GM21576 (cell line): ENCODE data around the gene FOLH1.
"Not testable (repeated sequence)": the region's sequence is repeated elsewhere in the genome, so short reads cannot be mapped to it uniquely, and the experiment has no call there.

Experiments
- ATAC-seq: cut with Tn5 transposase; IDR thresholded peaks from one replicate; pipeline ENCODE4 v1.9.1; 2021; ENCODE audit warnings: mild to moderate bottlenecking, moderate library complexity; ENCODE audit not compliant: unreplicated experiment

The FOLH1 gene

DNA sequence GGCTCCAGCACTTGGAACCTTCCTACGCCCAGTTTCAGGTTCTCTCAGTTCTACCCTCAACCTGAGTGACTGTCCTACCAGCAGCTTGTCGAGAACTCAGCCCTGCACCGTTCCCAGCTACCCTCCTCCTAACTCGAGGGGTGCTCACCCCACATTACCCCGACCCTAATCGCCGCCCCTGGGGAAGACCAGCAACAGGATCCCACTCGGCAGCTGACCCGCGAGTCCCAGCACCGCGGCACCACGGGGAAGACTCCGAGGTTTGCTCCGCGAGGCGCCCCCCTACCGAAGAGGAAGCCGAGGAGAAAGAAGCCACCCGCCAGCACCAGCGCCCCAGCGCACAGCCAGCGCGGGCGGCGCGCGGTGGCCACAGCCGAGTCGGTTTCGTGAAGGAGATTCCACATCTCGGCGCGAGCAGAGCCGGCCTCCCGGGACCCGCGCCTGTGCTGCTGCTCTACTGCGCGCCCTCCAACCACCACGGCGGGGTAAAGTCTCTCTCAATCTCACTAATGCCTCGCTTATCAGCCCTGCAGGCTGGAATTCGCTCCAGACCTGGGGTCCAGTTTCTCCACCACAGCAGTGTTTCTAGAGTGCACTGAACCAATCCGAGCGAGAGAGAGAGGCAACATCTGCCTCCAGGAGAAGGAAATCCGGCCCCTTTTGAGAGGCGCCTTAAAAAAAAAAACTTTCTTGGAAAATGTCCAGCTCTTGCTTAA is at the start of gene FOLH1:
TSS of gene FOLH1 (minus strand) at position 597 of the 716 bp plus-strand sequence. CDS start at position 404, 193 bp downstream.
- ATAC-seq, result no peak

GRCh38 chr11:49255148-49255547 is 46.7 kb upstream of the FOLH1 start:
- not testable (repeated sequence) for ATAC-seq

- not testable (repeated sequence) for ATAC-seq
These were observed 42.8 kb upstream of the FOLH1 start for GRCh38 chr11:49251212-49251611.

DNA sequence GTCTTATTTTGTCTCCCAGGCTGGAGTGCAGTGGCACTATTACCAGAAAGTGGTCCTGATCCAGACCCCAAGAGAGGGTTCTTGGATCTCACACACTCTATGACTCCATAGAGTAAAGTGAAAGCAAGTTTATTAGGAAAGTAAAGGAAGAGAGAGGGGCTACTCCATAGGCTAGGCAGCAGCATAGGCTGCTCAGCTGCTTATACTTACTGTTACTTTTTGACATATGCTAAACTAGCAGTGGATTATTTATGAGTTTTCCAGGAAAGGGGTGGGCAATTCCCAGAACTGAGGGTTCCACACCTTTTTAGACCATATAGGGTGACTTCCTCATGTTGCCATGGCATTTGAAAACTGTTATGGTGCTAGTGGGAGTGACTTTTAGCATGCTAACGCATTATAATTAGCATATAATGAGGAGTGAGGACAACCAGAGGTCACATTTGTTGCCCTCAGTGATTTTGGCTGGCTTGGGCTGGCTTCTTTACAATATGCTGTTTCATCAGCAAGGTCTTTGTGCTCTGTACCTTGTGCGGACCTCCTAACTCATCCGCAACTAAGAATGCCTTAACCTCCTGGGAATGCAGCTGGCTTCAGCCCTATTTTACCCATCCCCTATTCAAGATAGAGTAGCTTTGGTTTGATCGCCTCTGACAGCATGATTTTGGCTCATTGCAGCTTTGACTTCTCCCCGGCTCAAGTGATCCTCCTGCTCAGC is 42.2 kb upstream of the FOLH1 start:
- not testable (repeated sequence) for ATAC-seq

GRCh38 chr11:49249363-49249762 is 41.0 kb upstream of the FOLH1 start:
- ATAC-seq, result not testable (repeated sequence)

- ATAC-seq, result not testable (repeated sequence)
These were observed 25.3 kb upstream of the FOLH1 start for GRCh38 chr11:49233685-49234084.

- ATAC-seq, result not testable (repeated sequence)
These were observed 24.6 kb upstream of the FOLH1 start for GRCh38 chr11:49233019-49233418.

DNA sequence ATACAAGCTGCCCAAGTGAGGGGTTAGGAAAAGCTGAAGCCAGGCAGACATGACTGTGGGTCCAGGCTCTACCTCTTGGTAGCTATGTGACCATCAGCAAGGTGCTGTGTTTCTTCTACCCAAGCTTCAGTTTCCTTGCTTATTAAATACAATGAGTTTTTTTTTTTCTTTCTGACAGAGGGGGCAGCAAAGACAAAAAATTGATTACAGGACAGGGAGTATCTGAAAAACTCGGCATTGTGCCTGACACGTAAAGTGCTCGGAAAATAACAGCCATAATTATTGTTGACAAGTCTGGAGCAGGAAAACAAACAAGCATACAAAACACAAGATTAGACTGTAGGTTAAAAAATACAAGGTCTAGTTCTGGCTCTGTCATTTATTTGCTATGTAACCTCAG is 23.3 kb upstream of the FOLH1 start:
- ATAC-seq, result not testable (repeated sequence)

GRCh38 chr11:49230534-49230933 is 22.1 kb upstream of the FOLH1 start:
- ATAC-seq, result not testable (repeated sequence)

DNA sequence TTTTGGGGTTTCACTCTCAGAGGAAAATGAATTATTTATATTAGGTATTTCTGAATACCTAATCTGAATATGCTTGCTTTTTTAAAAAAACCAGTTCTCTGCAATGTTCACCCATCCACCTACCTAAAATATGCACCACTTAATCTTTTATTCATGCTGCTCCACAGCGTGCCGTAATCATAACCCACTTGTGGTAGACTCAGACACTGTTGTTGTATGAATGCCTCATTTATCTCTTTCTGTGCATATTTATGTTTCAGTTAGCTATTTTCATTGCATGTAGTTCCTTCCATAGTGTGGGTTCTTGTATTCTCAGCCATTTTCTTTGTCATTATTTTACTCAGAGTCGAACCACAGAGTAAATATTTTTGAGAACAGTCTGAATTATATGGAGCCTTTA is 21.6 kb upstream of the FOLH1 start:
- not testable (repeated sequence) for ATAC-seq

DNA sequence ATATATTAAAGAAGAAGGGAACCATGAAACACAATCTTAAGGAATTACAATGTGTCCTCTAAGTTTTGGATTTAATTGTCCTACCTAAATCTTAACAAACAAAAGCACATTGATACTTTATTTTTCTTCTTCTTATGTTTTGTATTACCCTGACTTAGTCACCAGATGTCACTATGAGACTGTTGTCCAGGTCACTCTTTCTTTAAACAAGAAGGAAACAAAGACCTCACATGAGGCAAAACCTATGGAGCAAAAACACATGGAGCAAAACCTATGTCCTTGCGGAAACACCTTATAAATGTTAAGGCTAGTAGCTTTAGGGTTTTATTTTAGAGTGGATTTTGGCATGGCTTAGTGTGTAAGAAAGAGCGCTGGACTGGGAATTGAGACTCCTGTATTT is 20.7 kb upstream of the FOLH1 start:
- not testable (repeated sequence) for ATAC-seq

DNA sequence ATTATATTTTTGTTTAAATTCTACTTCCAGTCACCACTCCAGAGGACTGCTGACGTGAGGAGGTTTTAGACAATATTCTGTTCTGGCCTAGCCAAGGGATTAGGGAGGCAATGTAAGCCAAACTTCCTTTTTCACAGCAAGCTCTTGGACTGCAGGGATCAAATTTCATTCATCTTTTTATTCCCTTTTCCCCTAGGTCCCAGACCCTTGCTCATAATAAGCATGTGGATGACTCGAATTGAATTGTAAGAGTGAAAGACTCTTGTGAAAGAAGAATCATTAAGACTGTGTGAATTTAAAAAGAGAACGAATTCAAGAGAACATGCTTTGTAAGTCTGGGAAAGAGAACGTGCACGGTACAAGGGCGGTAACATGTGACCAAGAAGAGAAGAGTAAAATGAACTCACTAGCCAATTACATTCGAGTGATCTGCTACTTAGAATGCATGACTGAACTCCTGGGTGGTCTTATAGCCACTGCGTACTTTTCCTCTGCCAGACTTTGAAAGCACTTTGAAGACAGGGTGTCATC is 16.9 kb upstream of the FOLH1 start:
- ATAC-seq, result not testable (repeated sequence)

- ATAC-seq, result no peak
These were observed 12.7 kb upstream of the FOLH1 start for GRCh38 chr11:49221112-49221511.

GRCh38 chr11:49213026-49213560 is 4.7 kb upstream of the FOLH1 start:
- ATAC-seq, result no peak

DNA sequence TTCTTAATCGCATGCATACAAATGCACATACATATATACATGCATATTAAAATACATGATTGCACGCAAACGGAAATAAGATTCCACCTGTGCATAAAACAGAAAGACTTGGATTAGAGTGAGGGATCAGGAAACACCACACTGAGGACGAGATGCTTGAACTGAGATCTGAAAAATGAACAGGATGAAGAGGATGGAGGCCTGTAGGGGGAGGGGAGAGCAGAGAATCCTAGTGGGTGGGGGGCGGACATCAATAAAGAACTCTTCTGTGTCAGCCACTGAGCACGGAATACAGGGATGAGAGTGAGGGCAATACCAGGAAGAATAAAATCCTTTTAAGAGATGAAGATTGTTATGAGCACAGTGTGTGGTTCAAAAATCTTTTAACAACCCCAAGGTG is 1.4 kb downstream of the FOLH1 start:
- ATAC-seq, result not testable (repeated sequence)

GRCh38 chr11:49202287-49202976 is 6.0 kb downstream of the FOLH1 start:
- no peak for ATAC-seq

- ATAC-seq, result not testable (repeated sequence)
These were observed 11.6 kb downstream of the FOLH1 start for GRCh38 chr11:49196775-49197174.

- ATAC-seq, result not testable (repeated sequence)
These were observed 12.4 kb downstream of the FOLH1 start for GRCh38 chr11:49196002-49196401.

GRCh38 chr11:49190287-49190686 is 18.1 kb downstream of the FOLH1 start:
- ATAC-seq, result not testable (repeated sequence)

DNA sequence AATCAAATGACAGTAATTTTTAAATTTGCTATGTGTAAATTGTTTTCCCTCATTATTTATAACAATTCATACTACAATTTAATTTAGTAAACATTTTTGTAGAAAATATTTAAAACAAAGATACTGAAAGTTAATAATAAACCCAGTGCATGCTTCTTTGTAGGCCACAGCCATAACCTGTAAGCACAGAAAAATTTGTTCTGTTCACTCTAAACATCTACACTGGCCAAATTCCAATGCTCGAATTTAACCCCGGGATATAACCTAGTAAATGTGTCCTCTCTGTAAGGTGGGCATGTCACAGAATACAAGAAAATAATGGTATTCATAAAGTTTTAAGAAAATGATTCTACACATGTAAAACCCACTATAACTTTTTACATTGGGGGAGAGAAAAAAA is 22.2 kb downstream of the FOLH1 start:
- ATAC-seq, result not testable (repeated sequence)

- not testable (repeated sequence) for ATAC-seq
These were observed 22.8 kb downstream of the FOLH1 start for GRCh38 chr11:49185597-49185996.
